C4-2B (cell line): ENCODE data around the gene DLX4.

Experiments used
- H3K27ac ChIP-seq: fragments of 450-650 bp; 2 replicates; pipeline ENCODE4 v1.5.1; 2017
- ZFX ChIP-seq: fragments of 450-650 bp; IDR thresholded peaks from 2 replicates; pipeline ENCODE4 v1.6.1; 2017
- TF ChIP-seq, protein P1 (sequence below): fragments of 450-650 bp; conservative IDR thresholded peaks from 2 replicates; pipeline ENCODE4 v1.5.1; 2017; ENCODE audit warnings: mild to moderate bottlenecking

Gene DLX4

DNA sequence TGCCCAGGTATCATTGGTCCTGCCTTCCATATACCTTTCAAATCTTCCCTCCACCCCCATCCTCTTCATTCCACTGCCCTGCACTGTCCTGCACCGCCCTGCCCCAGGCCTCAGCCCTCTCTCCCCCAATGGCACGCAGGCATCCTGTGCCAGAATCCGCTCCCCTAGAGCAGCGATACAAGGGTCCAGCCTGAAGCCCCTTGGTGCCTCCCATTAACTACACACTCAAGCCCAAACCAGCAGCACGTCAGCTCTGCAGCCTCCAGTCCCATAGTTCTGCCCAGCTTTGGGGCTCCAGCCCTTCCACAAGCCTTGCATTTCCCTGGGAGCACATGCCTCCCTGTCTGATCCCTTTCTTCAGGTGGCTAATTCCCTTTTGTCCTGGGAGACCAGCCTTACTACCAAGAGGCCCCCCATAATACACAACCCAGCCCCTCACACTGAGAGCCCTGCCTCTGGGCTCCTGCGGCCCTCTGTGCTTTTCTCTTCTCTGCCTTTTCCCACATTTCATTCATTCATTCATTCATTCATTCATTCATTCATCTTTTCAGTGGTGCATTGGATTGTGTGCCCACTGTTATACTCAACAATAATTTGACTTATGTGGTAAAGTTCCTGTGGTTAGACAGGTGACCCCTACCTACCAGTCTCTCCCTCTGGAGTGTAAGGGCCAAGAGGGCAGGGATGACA lies 52.8 kb downstream of the DLX4 start:
- no peak for TF ChIP-seq ZFX
- TF ChIP-seq, protein P1, sequence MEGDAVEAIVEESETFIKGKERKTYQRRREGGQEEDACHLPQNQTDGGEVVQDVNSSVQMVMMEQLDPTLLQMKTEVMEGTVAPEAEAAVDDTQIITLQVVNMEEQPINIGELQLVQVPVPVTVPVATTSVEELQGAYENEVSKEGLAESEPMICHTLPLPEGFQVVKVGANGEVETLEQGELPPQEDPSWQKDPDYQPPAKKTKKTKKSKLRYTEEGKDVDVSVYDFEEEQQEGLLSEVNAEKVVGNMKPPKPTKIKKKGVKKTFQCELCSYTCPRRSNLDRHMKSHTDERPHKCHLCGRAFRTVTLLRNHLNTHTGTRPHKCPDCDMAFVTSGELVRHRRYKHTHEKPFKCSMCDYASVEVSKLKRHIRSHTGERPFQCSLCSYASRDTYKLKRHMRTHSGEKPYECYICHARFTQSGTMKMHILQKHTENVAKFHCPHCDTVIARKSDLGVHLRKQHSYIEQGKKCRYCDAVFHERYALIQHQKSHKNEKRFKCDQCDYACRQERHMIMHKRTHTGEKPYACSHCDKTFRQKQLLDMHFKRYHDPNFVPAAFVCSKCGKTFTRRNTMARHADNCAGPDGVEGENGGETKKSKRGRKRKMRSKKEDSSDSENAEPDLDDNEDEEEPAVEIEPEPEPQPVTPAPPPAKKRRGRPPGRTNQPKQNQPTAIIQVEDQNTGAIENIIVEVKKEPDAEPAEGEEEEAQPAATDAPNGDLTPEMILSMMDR, result no peak
- H3K27ac ChIP-seq, result no peak overlapping the region

DNA sequence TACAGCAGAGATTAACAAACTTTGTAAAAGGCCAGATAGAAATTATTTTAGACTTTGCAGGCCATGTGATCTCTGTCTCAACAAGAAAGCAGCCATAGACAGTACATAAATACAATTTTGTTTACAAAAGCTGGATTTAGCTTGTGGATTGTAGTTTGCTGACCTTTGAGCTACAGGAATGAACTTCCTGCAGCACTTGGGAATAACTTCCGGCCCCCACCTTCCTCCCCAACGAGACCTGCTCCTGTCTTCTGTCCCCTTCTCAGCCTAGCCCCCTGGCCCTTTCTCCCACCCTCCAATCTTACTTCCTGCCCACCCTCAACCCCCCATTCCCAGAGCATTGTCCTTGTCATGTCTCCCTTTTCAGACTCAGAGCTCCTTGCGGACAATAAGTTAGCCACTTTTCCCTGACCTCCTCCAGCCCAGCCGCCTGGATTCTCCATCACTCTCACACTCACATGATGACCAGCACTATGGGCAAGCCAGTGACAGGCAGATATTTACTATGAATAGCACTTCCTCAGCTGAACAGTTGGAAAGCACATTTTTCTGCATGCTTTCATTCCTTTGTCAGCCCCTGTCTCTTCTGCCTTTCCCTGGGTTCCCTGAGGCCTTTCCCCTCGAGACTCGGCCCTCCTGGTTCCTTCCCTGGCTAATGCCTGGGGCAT lies 53.6 kb downstream of the DLX4 start:
- no peak overlapping the region for H3K27ac ChIP-seq
- TF ChIP-seq, protein P1, result no peak
- TF ChIP-seq ZFX, result no peak

DNA sequence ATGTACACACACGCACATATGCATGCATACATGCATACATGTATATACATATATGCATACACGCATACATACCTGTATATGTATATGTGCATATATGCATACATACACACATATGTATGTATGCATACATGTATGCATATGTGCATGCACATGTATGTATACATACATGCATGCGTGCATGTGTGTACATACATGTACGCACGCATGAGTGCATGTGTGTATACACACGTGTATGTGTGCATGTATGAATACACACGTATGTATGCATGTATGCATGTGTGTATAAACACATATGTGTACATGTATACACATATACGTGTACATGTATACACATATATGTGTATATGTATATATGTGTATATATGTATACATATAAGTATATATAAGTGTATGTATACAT lies 54.5 kb downstream of the DLX4 start:
- no peak for TF ChIP-seq ZFX
- TF ChIP-seq, protein P1, result no peak

More for the DNA sequence above, 54.5 kb downstream of the DLX4 start:
- no peak overlapping the region for H3K27ac ChIP-seq
